Fibroblast of peridontal ligament (primary cell): ENCODE results near the gene THSD4.

Source experiments
- DNase-seq: peaks from one replicate; pipeline ENCODE4 v3.0.0-alpha.2; 2010; ENCODE audit errors: extremely low read depth

Gene THSD4

DNA sequence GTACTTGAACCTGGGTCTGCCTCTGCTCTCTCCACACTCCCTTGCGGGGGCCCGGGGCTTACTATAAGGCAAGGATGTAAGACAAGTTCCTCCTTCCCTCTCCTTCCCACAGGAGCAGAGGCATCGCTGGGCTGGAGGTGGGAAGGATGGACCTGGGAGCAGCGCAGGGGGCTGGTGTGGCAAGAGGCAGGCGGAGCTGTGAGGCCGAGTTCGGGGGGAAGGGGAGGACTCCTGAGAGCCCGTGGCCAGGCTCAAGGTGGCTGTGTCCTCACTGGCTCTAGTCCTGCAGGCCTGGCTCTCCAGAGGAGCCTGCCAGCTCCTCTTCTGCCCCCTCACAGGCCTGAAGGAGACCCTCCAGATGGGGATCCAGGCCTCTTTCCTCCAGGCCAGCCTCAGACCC is 694.1 kb downstream of the THSD4 start:
- no peak for DNase-seq

DNA sequence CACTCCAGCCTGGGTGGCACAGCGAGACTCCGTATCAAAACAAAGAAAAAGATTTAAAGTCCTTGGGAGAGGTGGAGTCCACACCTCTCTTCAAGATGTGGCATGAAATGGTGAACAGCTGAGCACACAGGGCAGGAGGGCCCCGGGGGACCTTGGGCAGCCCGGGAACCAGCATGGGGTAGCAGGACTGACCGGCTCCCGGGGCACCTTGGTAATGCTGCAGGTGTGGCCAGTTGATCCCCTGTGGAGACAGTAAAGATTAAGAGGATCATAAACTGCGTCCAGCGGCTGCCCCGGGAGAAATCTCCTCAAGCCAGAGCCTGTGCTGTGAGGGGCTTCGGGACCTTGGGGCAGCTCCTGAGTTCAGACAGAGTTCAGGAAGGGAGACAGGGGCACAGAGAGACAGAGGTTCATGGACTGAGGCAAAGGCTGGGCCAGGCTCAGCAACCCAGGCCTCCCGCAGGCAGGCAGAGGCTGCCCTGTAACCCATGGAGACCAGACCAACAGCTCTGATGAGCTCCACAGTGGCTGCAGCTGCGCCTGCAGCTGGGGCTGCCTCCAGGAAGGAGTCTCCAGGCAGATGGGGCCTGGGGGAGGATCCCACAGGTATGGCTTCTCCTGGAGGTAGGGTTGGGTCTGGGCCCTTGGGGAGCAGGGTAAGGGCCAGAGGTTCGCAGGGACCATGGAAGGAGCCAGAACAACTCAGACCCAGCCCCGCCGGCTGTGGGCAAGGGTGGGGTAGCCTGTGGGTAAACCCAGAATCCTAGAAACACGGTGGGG is 695.2 kb downstream of the THSD4 start, which contains the start of gene NR2E3:
TSS of gene NR2E3 (plus strand) at position 299 of the 780 bp plus-strand sequence. CDS start at position 489, 190 bp downstream.
- DNase-seq, result no peak

DNA sequence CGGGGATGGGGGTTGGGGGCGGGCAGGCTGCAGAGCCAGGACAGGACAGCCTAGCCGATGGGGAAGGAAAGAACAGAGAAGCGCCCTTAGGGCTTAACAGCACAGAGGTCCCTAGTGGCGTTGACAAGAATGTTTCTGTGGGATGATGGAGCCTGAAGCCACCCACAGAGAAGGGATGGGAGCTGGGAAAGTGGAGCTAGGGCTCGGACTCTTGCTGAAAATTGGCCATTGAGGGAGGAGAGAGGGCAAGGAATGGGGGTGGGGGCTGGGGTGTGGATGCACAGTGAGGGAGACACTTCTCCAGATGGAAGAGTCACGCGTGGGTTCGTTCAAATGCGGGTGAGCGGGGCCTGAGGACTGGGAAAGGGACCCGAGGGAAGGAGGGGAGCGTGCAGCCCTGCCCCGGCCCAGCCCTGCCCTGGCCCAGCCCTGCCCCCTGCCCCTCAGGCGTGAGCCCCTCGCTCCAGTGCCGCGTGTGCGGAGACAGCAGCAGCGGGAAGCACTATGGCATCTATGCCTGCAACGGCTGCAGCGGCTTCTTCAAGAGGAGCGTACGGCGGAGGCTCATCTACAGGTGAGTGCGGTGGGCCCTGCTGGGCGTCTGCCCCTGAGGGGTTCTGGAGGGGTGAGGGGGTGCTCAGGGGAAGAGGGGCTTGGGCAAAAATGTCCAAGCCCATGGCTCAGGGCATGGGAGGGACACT is 695.9 kb downstream of the THSD4 start:
- no peak for DNase-seq

DNA sequence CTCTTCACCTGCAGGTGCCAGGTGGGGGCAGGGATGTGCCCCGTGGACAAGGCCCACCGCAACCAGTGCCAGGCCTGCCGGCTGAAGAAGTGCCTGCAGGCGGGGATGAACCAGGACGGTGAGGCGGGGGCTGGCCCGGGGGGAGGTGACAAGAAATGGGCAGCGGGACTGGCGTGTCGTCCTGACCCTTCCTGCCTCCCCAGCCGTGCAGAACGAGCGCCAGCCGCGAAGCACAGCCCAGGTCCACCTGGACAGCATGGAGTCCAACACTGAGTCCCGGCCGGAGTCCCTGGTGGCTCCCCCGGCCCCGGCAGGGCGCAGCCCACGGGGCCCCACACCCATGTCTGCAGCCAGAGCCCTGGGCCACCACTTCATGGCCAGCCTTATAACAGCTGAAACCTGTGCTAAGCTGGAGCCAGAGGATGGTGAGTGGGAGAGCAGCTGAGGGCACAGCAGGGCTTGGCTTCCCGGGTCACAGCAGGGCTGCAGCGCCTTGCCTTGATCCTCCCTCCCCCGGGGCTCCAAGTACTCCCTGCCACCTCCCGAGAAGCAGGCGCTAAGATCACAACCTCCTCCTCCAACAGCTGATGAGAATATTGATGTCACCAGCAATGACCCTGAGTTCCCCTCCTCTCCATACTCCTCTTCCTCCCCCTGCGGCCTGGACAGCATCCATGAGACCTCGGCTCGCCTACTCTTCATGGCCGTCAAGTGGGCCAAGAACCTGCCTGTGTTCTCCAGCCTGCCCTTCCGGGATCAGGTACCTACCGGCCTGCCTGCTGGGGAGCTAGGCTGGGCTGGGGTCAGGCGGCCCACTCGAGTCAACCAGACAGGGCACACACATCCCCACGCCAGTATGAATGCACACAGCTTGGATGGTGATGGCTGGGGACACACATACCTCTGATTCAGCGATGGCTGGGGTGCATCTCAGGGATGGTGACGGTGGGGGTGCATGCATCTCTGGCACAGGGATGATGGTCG is 696.8 kb downstream of the THSD4 start:
- no peak for DNase-seq

DNA sequence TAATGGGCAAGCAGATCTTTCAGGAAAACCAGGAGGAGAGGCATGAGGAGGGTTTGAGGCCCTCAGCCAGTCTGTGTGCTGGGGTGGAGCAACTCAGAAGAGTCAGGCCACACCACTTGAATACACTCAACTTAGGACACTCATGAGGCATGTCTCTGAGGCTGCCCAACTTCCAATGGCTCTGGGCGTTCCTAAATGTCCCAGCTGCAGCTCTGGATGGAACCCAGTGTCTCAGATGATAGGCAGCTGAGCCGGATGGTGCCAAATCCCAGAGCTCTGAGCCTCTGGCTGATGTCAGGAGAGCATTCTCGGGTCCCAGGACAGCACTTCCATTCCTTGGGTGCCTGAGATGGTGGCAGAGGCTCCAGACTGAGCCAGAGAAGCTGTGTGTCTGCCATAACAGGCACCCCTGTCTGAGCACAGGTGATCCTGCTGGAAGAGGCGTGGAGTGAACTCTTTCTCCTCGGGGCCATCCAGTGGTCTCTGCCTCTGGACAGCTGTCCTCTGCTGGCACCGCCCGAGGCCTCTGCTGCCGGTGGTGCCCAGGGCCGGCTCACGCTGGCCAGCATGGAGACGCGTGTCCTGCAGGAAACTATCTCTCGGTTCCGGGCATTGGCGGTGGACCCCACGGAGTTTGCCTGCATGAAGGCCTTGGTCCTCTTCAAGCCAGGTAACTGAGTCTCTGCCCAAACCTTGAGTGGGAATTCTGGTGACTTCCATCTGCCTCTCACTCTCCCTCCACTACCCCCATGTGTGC is 697.9 kb downstream of the THSD4 start:
- no peak for DNase-seq

DNA sequence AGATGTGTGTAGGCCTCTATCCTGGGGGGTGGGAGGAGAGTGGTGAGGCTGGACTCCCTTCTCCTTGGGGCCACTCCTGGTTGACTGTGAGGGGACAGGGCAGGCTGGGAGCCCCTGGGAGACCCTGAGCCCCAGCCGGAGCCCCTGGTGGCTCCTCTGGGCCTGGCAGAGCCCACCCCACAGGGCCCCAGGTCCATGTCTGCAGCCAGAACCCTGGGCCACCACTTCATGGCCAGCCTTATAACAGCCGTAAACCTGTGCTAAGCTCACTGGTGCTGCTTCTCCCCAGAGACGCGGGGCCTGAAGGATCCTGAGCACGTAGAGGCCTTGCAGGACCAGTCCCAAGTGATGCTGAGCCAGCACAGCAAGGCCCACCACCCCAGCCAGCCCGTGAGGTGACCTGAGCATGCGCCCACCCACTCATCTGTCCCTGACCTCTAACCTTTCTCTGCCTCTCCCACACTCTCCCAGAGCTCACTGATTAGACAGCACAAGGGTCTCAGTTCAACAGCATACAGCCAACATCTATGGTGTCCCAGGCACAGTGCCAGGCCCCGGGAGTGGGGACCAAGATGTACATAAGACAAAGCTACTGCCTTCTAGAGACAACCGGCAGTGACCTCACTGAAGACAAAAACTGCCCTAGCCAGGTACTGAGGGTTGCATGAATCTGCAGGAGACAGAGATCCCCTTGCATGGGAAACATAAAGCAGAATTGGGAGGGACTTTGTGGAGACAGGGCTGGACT is 698.6 kb downstream of the THSD4 start:
- no peak for DNase-seq

DNA sequence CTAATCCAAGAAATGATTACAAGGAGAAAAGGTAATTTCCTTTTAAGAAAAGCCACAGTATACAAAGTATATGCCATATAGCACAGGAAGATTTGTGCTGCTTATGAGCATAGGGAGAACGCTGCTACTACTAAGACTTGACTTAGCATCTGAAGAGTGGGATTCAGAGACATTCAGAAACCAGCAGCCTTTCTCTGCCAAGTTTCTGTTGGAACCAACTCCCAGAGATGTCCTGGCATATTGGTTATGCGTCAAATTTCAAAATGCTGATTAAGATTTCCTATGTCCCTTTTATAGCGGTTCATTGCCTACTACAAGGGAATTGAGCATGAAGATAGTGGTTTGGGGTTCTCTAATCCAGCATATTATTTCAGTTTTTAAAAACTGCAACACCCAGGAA is 700.0 kb downstream of the THSD4 start:
- DNase-seq, result no peak

DNA sequence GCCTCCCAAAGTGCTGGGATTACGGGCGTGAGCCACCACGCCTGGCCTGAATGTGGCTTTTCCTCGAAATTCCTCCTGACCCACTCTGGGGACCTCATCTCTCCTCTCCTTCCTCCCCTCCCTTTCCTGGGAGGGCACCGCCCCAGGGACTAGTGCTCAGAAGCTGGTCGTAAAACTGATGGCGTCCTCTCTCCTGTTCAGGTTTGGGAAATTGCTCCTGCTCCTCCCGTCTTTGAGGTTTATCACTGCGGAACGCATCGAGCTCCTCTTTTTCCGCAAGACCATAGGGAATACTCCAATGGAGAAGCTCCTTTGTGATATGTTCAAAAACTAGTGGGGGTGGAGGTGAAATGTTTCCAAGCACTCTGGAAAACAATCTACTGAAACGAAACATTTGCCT is 702.1 kb downstream of the THSD4 start:
- no peak for DNase-seq

DNA sequence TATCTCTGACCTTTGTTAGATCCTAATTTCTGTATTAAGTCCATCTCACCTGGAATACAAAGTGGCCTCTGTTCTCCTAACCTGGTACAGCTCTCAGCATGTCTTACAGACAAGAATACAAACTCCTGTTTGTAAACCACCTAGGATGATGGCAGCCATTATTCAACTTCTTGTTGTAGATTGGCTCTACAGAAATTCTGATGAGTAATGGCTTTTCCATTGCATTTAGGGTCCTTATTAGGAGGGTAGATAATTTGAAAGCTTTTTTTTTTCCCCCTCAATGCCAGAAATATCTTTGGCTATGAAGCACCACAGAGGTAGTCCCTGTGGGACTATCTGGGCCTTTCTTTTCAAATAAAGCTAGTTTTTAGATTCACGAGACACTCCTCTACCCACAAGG is 704.9 kb downstream of the THSD4 start:
- no peak for DNase-seq

DNA sequence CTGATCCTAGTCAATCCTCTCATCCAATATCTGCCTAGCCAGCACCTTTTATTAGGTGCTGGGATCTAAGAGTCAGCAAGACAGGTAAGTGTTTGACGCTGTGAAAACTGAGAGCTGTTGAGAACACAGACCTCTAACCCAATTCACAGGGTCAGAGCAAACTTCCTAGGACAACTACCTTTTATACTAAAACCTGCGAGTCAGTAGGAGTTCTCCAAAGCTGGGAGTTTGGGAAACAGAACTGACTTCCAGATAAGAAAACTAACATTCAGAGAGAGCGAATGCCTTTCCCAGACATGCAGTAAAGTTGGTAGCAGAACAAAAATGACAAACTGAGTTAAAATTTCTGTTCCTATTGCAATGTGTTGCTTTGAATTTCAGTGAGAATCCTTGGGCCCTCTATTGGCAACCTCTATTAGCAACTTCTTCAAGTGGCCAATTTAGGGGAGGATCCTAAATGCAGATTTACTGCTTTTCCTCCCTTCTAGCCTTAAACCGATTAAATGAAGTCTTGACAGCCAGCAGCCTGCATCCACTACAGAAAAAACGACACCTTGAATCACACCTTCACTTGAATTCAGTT is 706.4 kb downstream of the THSD4 start:
- DNase-seq, result no peak

DNA sequence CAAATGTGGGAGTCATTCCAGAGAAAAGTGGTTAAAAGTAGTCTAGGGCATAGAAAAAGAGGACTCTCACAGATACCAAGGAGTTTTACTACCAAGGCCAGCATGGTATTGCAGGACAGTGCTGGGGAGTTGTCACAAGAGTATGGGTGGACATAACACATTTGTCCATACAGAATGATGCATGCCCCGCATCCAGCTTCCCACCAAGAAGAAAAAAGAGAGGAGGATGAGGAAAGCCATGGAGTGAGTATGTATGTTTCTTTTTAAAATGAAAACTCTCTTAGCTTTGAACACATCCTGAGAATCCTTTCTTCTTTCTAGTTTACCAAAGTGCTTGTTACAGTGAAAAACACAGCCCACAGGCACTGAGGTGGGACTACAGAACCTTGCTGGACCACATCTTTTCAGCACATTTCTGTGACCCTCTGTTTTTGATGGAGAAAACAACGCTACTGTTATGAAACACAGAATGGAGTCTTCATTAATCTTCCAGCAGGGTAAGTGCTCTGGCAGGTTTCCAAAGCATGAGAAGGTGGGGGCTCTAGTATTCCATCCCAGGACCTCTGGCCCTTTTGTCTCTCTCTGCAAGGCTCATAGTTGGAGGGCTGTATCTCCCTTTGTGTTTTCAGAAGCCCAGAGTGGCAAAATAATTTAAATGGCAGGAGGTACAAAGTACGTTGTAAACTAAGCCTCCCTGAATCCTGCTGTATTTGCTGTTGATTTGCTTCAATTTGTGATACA is 707.8 kb downstream of the THSD4 start:
- no peak for DNase-seq

DNA sequence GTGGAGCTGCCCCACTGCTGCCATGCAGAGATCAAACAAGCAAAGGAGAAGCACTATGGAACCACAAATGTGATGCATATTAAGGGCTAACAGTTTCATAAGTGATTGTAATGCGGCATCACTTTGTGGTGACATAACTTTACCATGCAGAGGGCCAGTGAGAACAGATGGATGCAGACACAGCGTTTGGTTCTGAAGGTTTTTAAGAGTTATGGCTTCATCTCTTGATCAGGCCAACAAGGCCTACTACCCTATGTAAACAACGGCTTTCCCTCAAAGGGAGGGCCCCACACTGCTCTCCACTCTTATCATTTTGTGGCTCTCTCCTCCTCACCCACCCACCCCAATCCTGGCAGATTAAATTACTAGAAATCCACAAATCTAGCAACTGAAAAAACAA is 708.5 kb downstream of the THSD4 start:
- no peak for DNase-seq

DNA sequence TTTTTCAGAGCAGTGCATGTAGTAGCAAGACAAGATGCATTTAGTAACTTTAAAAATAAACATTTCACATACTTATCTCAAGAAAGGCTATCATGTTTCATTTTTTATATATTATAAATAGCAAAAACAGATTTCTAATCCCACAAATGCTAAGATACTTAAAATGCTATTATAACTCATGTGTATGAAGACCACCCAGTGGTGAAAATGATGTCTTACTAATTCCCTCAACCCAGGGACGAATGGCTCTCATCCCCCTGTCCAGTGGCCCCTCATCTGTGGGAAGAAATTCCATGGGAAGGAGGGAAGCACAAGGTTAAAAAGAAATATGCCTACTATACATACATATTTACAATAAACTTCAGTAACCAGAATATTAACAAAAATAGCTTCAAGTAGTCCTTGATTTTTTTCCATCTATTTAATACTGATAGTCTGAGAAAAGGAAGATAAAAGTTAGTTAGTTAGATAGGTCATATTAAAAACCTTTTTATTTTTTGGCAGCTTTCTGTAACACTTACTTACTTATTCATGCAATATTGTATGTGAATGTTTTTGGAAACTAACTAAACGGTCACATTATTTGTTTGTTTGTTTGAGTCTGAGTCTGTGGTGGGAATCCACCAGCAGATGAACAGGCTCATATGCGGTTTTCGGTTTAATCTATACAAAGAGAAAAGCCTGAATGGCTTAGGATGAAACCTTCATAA is 709.9 kb downstream of the THSD4 start:
- DNase-seq, result no peak

DNA sequence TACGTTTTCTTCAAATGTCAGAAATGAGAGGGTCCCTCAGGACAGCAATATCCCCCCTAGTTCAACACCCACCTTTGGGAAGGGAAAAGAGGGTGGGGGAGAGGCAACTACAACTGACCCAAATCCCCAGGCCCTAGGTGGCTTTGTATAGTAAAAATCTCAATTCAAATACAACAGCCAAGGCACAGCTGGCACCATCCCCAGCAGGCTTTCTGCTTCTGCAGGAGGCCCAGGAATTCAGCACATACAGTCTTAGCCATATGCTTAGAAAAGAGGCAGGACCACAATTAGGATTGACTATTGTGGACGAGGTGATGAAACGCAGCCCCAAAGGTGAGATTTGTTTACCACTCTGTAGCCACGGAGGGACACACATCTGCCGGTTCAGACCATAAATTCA is 710.9 kb downstream of the THSD4 start:
- DNase-seq, result no peak

DNA sequence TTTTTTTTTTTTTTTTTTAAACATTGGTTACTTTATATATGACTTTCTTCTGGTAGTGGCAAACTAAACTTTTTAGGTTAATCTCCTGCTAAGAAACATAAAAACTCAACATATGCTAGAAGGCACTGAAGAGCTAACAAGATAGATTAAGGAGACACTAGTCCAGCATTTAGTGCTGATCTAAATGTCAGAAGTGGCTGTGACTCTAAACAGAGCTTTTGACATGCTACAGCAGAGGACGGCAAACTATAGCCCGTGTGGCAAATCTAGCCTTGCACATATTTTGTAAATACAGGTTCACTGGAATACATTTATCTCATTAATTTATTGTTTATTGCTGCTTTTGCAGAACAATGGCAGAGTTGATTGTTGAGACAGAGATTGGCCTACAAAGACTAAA is 715.7 kb downstream of the THSD4 start:
- no peak for DNase-seq
